ENCODE data around the gene IL1R2.

Gene IL1R2

GRCh38 chr2:101991721-101992145 is at the start of gene IL1R2:
TSS of gene IL1R2 (plus strand) at chr2:101991960. CDS start at chr2:102008576, 16,616 bp downstream.
- no peak for DNase-seq (ENCODE audit: low read depth in 4 of 4, low spot score in 1 of 4)

GRCh38 chr2:101942851-101943250 is 48.9 kb upstream of the IL1R2 start:
- DNase-seq (ENCODE audit: low read depth in 4 of 4, low spot score in 1 of 4): no peak

GRCh38 chr2:101946372-101947039 is 45.3 kb upstream of the IL1R2 start:
- no peak for DNase-seq (ENCODE audit: low read depth in 4 of 4, low spot score in 1 of 4)

GRCh38 chr2:101947374-101947773 is 44.4 kb upstream of the IL1R2 start:
- DNase-seq (ENCODE audit: low read depth in 4 of 4, low spot score in 1 of 4): no peak

GRCh38 chr2:101948625-101949155 is 43.1 kb upstream of the IL1R2 start:
- no peak for DNase-seq (ENCODE audit: low read depth in 4 of 4, low spot score in 1 of 4)

- DNase-seq (ENCODE audit: low read depth in 4 of 4, low spot score in 1 of 4): no peak
Observed at GRCh38 chr2:101949304-101949703, 42.5 kb upstream of the IL1R2 start.

- DNase-seq (ENCODE audit: low read depth in 4 of 4, low spot score in 1 of 4): no peak
Observed at GRCh38 chr2:101951296-101951695, 40.5 kb upstream of the IL1R2 start.

- no peak for DNase-seq (ENCODE audit: low read depth in 4 of 4, low spot score in 1 of 4)
Observed at GRCh38 chr2:101952551-101952950, 39.2 kb upstream of the IL1R2 start.

- no peak for DNase-seq (ENCODE audit: low read depth in 4 of 4, low spot score in 1 of 4)
Observed at GRCh38 chr2:101956465-101957438, 35.0 kb upstream of the IL1R2 start.

GRCh38 chr2:101958061-101958460 is 33.7 kb upstream of the IL1R2 start:
- no peak for DNase-seq (ENCODE audit: low read depth in 4 of 4, low spot score in 1 of 4)

GRCh38 chr2:101960819-101961337 is 30.9 kb upstream of the IL1R2 start:
- no peak for DNase-seq (ENCODE audit: low read depth in 4 of 4, low spot score in 1 of 4)

- no peak for DNase-seq (ENCODE audit: low read depth in 4 of 4, low spot score in 1 of 4)
Observed at GRCh38 chr2:101961338-101962191, 30.2 kb upstream of the IL1R2 start.

GRCh38 chr2:101962309-101962708 is 29.5 kb upstream of the IL1R2 start:
- DNase-seq (ENCODE audit: low read depth in 4 of 4, low spot score in 1 of 4): no peak

GRCh38 chr2:101963198-101963597 is 28.6 kb upstream of the IL1R2 start:
- no peak for DNase-seq (ENCODE audit: low read depth in 4 of 4, low spot score in 1 of 4)

GRCh38 chr2:101967826-101968513 is 23.8 kb upstream of the IL1R2 start:
- no peak for DNase-seq (ENCODE audit: low read depth in 4 of 4, low spot score in 1 of 4)

GRCh38 chr2:101969723-101970122 is 22.0 kb upstream of the IL1R2 start:
- no peak for DNase-seq (ENCODE audit: low read depth in 4 of 4, low spot score in 1 of 4)

GRCh38 chr2:101970901-101971300 is 20.9 kb upstream of the IL1R2 start:
- DNase-seq (ENCODE audit: low read depth in 4 of 4, low spot score in 1 of 4): no peak

- no peak for DNase-seq (ENCODE audit: low read depth in 4 of 4, low spot score in 1 of 4)
Observed at GRCh38 chr2:101971836-101972235, 19.9 kb upstream of the IL1R2 start.

- no peak for DNase-seq (ENCODE audit: low read depth in 4 of 4, low spot score in 1 of 4)
Observed at GRCh38 chr2:101972621-101973434, 18.9 kb upstream of the IL1R2 start.

Data from stimulated activated CD4-positive, alpha-beta T cell treated with anti-CD3 and anti-CD28 coated beads, Interleukin-1b, Interleukin-23, amount 100 ng/mL, for 24 hours (primary cell).